C4-2B (cell line): ENCODE measurements around the gene ZNF134.

Source experiments
- H3K27ac ChIP-seq: fragments of 450-650 bp; 2 replicates; pipeline ENCODE4 v1.5.1; 2017
- ZFX ChIP-seq: fragments of 450-650 bp; IDR thresholded peaks from 2 replicates; pipeline ENCODE4 v1.6.1; 2017
- TF ChIP-seq, protein P1 (sequence below): fragments of 450-650 bp; conservative IDR thresholded peaks from 2 replicates; pipeline ENCODE4 v1.5.1; 2017; ENCODE audit warnings: mild to moderate bottlenecking

Gene ZNF134

GRCh38 chr19:57664269-57665127 is 50.5 kb downstream of the ZNF134 start:
- no peak overlapping the region; the same call in 1 of the 2 replicates for H3K27ac ChIP-seq
- TF ChIP-seq, protein P1, sequence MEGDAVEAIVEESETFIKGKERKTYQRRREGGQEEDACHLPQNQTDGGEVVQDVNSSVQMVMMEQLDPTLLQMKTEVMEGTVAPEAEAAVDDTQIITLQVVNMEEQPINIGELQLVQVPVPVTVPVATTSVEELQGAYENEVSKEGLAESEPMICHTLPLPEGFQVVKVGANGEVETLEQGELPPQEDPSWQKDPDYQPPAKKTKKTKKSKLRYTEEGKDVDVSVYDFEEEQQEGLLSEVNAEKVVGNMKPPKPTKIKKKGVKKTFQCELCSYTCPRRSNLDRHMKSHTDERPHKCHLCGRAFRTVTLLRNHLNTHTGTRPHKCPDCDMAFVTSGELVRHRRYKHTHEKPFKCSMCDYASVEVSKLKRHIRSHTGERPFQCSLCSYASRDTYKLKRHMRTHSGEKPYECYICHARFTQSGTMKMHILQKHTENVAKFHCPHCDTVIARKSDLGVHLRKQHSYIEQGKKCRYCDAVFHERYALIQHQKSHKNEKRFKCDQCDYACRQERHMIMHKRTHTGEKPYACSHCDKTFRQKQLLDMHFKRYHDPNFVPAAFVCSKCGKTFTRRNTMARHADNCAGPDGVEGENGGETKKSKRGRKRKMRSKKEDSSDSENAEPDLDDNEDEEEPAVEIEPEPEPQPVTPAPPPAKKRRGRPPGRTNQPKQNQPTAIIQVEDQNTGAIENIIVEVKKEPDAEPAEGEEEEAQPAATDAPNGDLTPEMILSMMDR = no peak
- no peak for TF ChIP-seq ZFX

GRCh38 chr19:57665261-57665806 is 51.3 kb downstream of the ZNF134 start:
- TF ChIP-seq ZFX = no peak
- TF ChIP-seq, protein P1 = no peak

DNA sequence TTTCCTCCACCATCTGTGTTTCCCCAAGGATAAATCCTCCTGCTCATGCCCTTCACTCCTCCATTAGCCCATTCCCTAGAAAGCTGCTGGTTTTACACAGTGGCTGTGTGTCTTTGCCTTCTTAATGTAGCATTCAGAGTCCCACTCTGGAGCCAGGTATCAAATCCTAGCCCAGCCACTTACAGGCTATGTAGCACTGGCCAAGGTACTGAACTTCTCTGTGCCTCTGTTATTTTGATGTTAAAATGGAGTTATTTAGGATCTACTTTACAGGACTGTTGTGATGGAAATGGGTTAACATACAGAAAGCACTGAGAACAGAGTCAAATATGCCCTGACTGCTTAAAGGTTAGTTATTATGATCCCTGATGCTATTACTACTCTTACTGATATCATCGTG is 53.2 kb downstream of the ZNF134 start:
- TF ChIP-seq ZFX = no peak
- TF ChIP-seq, protein P1 = no peak

More at GRCh38 chr19:57665261-57665806, 51.3 kb downstream of the ZNF134 start:
- H3K27ac ChIP-seq = no peak overlapping the region

GRCh38 chr19:57668635-57669034 is 54.6 kb downstream of the ZNF134 start, which contains the start of gene ZSCAN4:
ZSCAN4 (plus strand) TSS chr19:57668935; CDS start chr19:57676146, 7,211 bp downstream.
- TF ChIP-seq, protein P1 = no peak
- TF ChIP-seq ZFX = no peak
- no peak within 1 kb of the TSS for H3K27ac ChIP-seq

More for the DNA sequence above, 53.2 kb downstream of the ZNF134 start:
- no peak overlapping the region for H3K27ac ChIP-seq

- TF ChIP-seq, protein P1 = no peak
- TF ChIP-seq ZFX = no peak
- H3K27ac ChIP-seq = no peak overlapping the region
Measured at GRCh38 chr19:57671124-57671895, 57.3 kb downstream of the ZNF134 start.

GRCh38 chr19:57672466-57672865 is 58.4 kb downstream of the ZNF134 start:
- no peak overlapping the region for H3K27ac ChIP-seq
- TF ChIP-seq, protein P1 = no peak
- TF ChIP-seq ZFX = no peak
